IPS-18a (cell line): Measurements from ENCODE around the gene P2RY2.
"Not testable (repeated sequence)": the region's sequence is repeated elsewhere in the genome, so short reads cannot be mapped to it uniquely, and the experiment has no call there.

Experiments used
- H3K27ac ChIP-seq: one replicate; pipeline ENCODE4 v1.5.1; 2013; ENCODE audit warnings: low read length
- H3K27me3 ChIP-seq: one replicate; pipeline ENCODE4 v1.6.1; 2013; ENCODE audit warnings: mild to moderate bottlenecking, low read length; ENCODE audit not compliant: control insufficient read depth, insufficient read depth
- H3K36me3 ChIP-seq: one replicate; pipeline ENCODE4 v1.6.1; 2013; ENCODE audit warnings: low read depth, low read length; ENCODE audit not compliant: control insufficient read depth
- H3K4me1 ChIP-seq: one replicate; pipeline ENCODE4 v1.6.1; 2013; ENCODE audit warnings: low read depth, low read length; ENCODE audit not compliant: control insufficient read depth
- H3K4me3 ChIP-seq: one replicate; pipeline ENCODE4 v1.5.1; 2013; ENCODE audit warnings: low read length
- H3K9ac ChIP-seq: one replicate; pipeline ENCODE4 v1.6.1; 2013; ENCODE audit warnings: mild to moderate bottlenecking, low read length, moderate library complexity
- H3K9me3 ChIP-seq: one replicate; pipeline ENCODE4 v1.6.1; 2013; ENCODE audit warnings: low read depth, low read length; ENCODE audit not compliant: control insufficient read depth

P2RY2 gene

GRCh38 chr11:73267906-73268540 is 49.9 kb downstream of the P2RY2 start:
- H3K9me3 ChIP-seq, result no peaks in the 10 kb centered on the region
- H3K36me3 ChIP-seq, result no peaks in the 10 kb centered on the region
- H3K27me3 ChIP-seq, result peaks cover 20% of the 10 kb centered on the region
- no peak overlapping the region for H3K27ac ChIP-seq
- no peak overlapping the region for H3K4me3 ChIP-seq
- no peak overlapping the region for H3K9ac ChIP-seq
- H3K4me1 ChIP-seq, result peaks cover 7% of the 10 kb centered on the region

DNA sequence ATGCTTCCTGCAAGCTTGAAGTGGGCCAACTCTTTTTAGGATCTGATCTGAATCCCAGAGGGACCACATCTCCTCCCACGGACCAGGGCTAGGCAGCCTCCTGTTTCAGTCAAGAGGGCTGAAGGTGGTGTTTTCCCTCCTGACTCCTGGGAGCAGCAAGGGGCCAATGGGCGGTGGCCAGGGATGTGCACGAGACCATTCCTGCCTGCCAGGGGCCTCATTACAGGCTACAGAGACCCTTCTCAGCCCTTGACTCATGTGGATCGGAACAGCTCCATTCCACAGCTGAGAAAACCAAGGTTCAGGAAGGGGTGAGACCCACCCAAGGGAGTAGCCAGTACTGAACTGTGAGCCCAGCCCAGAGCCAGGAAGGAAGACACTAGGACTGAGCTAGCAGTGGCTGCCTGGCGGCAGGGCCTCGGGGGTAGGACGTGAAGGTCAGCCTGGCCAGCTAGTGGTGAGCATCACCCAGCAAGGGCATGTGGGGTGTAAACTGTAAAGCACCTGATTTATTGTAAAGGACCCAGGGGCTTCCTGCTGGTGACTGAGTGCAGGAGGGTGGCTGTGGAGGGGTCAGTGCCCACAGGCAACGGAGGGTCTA is 50.7 kb downstream of the P2RY2 start:
- H3K4me1 ChIP-seq, result peaks cover 7% of the 10 kb centered on the region
- H3K9me3 ChIP-seq, result no peaks in the 10 kb centered on the region
- no peak overlapping the region for H3K4me3 ChIP-seq
- H3K27ac ChIP-seq, result no peak overlapping the region
- H3K36me3 ChIP-seq, result no peaks in the 10 kb centered on the region
- peaks cover 12% of the 10 kb centered on the region for H3K27me3 ChIP-seq
- H3K9ac ChIP-seq, result no peak overlapping the region

GRCh38 chr11:73269459-73270015 is 51.5 kb downstream of the P2RY2 start:
- peaks cover 8% of the 10 kb centered on the region for H3K27me3 ChIP-seq
- H3K27ac ChIP-seq, result no peak overlapping the region
- no peak overlapping the region for H3K9ac ChIP-seq
- H3K4me1 ChIP-seq, result peaks cover 7% of the 10 kb centered on the region
- H3K4me3 ChIP-seq, result no peak overlapping the region
- no peaks in the 10 kb centered on the region for H3K36me3 ChIP-seq
- no peaks in the 10 kb centered on the region for H3K9me3 ChIP-seq

- Histone ChIP-seq H3K27ac (no peak overlapping the region), H3K4me1 (peaks cover 7% of the 10 kb centered on the region), H3K9ac (no peak overlapping the region), H3K4me3 (no peak overlapping the region), H3K9me3 (no peaks in the 10 kb centered on the region), H3K27me3 (peaks cover 1% of the 10 kb centered on the region), H3K36me3 (no peaks in the 10 kb centered on the region)
Observed at GRCh38 chr11:73270016-73270854, 52.2 kb downstream of the P2RY2 start.

DNA sequence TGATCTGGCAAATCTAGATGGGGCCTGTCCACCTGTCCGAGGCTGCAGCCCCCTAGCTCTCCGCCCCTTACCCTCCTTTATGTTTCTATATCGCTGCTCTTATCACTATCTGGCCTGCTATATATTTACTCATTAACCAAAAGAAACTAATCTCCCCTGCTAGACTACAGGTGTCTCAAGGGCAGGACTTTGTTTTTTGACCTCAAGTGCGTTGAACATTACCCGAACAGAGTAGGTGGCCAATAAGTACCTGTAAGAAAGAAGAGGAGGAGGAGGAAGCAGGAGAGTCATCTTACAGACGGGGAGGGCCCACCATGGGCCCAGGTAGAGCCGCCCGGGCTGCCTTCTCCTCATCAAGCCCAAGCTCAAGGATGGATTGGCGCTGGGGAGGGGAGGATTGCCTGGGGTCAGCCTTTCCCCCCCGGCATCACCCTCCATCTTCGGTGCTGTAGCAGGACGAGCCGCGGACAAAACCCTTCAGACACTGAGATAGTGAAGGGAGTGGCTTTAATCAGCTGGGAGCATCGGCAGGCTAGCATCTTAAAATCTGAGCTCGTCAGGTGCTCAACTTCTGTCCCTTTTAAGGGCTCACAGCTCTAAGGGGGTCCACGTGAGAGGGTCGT is 52.9 kb downstream of the P2RY2 start:
- no peak overlapping the region for H3K4me3 ChIP-seq
- no peaks in the 10 kb centered on the region for H3K36me3 ChIP-seq
- peaks cover 7% of the 10 kb centered on the region for H3K4me1 ChIP-seq
- H3K9me3 ChIP-seq, result no peaks in the 10 kb centered on the region
- H3K27ac ChIP-seq, result no peak overlapping the region
- H3K9ac ChIP-seq, result no peak overlapping the region
- H3K27me3 ChIP-seq, result no peaks in the 10 kb centered on the region

- H3K4me3 ChIP-seq, H3K27ac ChIP-seq, H3K9ac ChIP-seq, H3K4me1 ChIP-seq, H3K36me3 ChIP-seq, H3K9me3 ChIP-seq, H3K27me3 ChIP-seq: not testable (repeated sequence)
Observed at GRCh38 chr11:73271478-73271865, 53.4 kb downstream of the P2RY2 start.

DNA sequence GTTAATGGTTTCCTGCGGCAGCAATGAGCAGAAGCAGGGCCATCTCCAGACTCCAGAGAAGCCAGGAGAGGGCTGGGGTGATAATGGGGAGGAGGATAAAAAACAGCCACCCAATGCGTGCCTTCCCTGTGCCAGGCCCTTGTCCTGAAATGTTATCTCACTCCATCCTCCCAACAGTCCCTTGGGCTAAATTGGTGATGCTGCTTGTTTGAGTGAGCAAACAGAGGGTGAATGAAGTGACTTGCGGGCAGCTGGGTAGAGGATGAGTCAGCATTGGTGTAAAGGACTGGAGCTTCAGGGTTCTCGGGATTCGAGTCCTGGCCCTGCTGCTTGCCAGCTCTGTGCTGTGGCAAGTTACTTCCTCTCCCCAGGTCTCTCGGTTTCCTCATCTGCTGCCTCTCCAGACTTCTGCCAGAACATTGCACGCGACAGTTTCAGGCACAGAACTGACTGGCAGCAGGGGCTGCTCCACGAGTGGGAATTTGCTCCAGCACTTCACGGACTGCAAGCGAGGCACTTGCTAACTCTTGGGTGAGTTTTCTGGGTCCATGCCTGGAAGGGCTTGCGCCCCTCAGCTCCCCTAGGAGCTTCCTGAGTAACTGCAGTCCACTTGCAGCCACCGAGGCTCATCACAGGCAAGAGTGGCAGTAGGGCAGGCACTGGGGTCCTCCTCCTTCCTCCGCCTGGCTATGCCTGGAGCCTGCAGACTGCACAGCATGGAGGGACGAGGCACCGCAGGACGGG is 54.0 kb downstream of the P2RY2 start, which contains the start of gene P2RY6:
Gene P2RY6, plus strand, starts transcription at position 403 of the 744 bp plus-strand sequence. CDS start 24,181 bp downstream, outside the sequence.
- Histone ChIP-seq H3K9me3 (no peaks in the 10 kb centered on the region), H3K9ac (no peak within 1 kb of the TSS), H3K4me3 (no peak within 1 kb of the TSS), H3K27me3 (no peaks in the 10 kb centered on the region), H3K4me1 (peaks cover 7% of the 10 kb centered on the region), H3K27ac (no peak within 1 kb of the TSS), H3K36me3 (no peaks in the 10 kb centered on the region)

- H3K4me3 ChIP-seq, result no peak overlapping the region
- H3K4me1 ChIP-seq, result peaks cover 7% of the 10 kb centered on the region
- no peak overlapping the region for H3K27ac ChIP-seq
- no peak overlapping the region for H3K9ac ChIP-seq
- no peaks in the 10 kb centered on the region for H3K36me3 ChIP-seq
- H3K27me3 ChIP-seq, result no peaks in the 10 kb centered on the region
- H3K9me3 ChIP-seq, result no peaks in the 10 kb centered on the region
Observed at GRCh38 chr11:73272680-73273038, 54.6 kb downstream of the P2RY2 start.

DNA sequence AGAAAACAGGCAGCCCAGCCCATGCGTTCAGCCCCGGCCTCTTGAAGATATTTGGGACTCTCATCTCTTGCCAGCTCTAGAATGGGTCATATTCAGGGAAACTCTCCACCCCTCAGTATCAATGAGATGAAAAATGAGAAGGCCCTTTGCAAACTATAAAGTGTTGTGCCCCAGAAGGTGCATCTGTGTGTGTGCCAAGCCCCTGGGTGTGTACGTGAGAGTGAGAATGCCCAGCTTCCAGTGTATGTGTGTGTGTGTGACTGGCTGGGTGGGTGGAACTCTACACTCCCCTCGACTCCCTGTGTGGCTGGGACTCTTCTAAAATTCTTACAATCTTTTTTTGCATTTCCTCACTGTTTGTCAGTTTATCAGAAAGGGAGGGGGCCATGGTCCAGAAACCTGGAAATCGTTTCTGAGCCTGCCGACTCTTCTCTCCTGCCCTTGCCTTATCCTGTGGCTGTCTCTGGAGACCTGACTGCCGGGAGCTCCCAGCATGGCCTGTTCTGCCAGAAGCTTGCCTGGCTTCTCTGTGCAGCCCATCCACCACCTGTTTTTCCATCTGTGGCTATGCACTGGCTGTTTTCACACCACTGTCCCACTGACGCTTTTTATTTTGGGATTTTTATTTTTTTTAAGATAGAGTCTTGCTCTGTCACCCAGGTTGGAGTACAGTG is 55.3 kb downstream of the P2RY2 start:
- peaks cover 7% of the 10 kb centered on the region for H3K4me1 ChIP-seq
- no peak overlapping the region for H3K27ac ChIP-seq
- H3K4me3 ChIP-seq, result no peak overlapping the region
- H3K36me3 ChIP-seq, result no peaks in the 10 kb centered on the region
- no peaks in the 10 kb centered on the region for H3K27me3 ChIP-seq
- H3K9ac ChIP-seq, result no peak overlapping the region
- H3K9me3 ChIP-seq, result no peaks in the 10 kb centered on the region

DNA sequence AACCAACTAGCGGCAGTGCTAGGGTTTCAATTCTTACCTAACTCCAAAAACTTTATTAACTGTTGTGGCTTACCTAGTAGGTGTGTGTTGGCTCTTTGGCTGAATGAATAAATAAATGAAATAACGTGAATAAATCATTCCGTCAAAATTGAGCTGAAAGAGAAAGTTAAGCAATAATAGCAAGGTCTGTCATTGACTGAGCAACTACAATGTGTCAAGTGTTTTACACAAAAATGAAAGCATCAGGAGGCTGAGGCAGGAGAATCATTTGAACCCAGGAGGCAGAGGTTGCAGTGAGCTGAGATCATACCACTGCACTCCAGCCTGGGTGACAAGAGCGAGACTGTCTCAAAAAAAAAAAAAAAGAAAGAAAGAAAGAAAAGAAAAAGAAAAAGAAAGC is 56.1 kb downstream of the P2RY2 start:
- H3K4me3 ChIP-seq, H3K27ac ChIP-seq, H3K9ac ChIP-seq, H3K36me3 ChIP-seq, H3K9me3 ChIP-seq, H3K4me1 ChIP-seq, H3K27me3 ChIP-seq: not testable (repeated sequence)
